ENCODE measurements around the gene HNRNPH3.
A peak's percentile ranks its signal among the peaks of the same experiment; 100 is the strongest.

Gene HNRNPH3

DNA sequence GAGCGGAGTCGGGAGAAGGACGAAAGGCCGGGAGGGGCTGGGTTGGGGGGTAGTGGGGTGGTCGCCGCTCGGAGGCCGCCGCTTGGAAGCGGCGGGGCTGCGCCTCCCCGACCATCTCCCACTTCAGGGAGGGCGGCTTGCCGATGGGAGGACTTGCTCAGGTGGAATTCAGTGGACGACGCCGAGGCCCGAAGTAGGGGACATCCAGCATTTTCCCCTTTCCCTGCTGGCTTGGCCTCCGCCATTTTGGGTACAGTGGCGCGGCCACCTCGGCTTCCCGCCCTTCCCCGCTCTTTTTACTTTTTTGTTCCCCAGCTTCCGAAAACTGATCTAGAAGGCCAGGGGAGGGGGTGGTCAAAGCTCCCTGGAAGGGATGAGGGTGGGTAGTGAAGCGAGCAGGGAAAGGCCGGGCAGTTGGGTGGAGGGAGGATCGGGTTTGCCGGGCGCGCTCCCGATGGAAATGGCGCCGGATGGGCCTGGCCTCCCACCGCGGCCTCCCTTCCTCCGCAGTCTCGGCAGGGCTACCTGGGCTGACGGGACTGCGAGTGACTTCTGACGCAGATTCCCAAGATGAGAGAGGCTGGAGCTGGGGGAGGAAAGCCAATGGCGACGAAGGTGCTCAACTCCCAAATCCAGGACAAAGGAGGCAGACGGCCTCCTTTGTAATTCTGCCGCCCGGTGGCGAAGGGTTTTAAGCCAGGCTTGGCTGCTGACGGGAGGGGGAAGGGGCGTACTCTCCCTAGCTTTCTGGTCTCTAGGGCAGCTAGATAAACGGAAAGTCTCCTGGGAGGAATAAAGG is 594 bp downstream of the HNRNPH3 start, which contains the start of gene PBLD:
Gene PBLD, minus strand, starts transcription at position 670 of the 799 bp plus-strand sequence. CDS start 26,084 bp downstream, outside the sequence.
- peak; percentile 80 for DNase-seq (ENCODE audit: low read depth)
- peak within 1 kb of the TSS; percentile 90 for H3K4me3 ChIP-seq (ENCODE audit: low read length)
- TF ChIP-seq CTCF (IDR thresholded peaks at IDR 0.05; ENCODE audit: insufficient read depth, low read depth, low read length, missing control alignments), result peak; percentile 54

GRCh38 chr10:68333058-68333395 is 1.2 kb downstream of the HNRNPH3 start:
- H3K4me3 ChIP-seq (ENCODE audit: low read length), result peak overlapping the region; percentile 90
- DNase-seq (ENCODE audit: low read depth), result no peak
- TF ChIP-seq CTCF (IDR thresholded peaks at IDR 0.05; ENCODE audit: insufficient read depth, low read depth, low read length, missing control alignments), result no peak

GRCh38 chr10:68333440-68334431 is 1.9 kb downstream of the HNRNPH3 start:
- H3K4me3 ChIP-seq (ENCODE audit: low read length), result peak overlapping the region; percentile 90
- no peak for TF ChIP-seq CTCF (IDR thresholded peaks at IDR 0.05; ENCODE audit: insufficient read depth, low read depth, low read length, missing control alignments)
- DNase-seq (ENCODE audit: low read depth), result no peak

- TF ChIP-seq CTCF (IDR thresholded peaks at IDR 0.05; ENCODE audit: insufficient read depth, low read depth, low read length, missing control alignments), result no peak
- peak overlapping the region; percentile 90 for H3K4me3 ChIP-seq (ENCODE audit: low read length)
- DNase-seq (ENCODE audit: low read depth), result no peak
These were observed 3.0 kb downstream of the HNRNPH3 start for GRCh38 chr10:68334672-68335467.

GRCh38 chr10:68336754-68337351 is 5.0 kb downstream of the HNRNPH3 start:
- no peak overlapping the region for H3K4me3 ChIP-seq (ENCODE audit: low read length)
- DNase-seq (ENCODE audit: low read depth), result no peak
- TF ChIP-seq CTCF (IDR thresholded peaks at IDR 0.05; ENCODE audit: insufficient read depth, low read depth, low read length, missing control alignments), result no peak

Data from epithelial cell of esophagus (primary cell).